GM18861 (cell line): ENCODE measurements around the gene UXT.
"Not testable (repeated sequence)": the region's sequence is repeated elsewhere in the genome, so short reads cannot be mapped to it uniquely, and the experiment has no call there.

ENCODE experiments used
- ATAC-seq: cut with Tn5 transposase; IDR thresholded peaks from one replicate; pipeline ENCODE4 v1.9.1; 2021; ENCODE audit not compliant: unreplicated experiment

The UXT gene

DNA sequence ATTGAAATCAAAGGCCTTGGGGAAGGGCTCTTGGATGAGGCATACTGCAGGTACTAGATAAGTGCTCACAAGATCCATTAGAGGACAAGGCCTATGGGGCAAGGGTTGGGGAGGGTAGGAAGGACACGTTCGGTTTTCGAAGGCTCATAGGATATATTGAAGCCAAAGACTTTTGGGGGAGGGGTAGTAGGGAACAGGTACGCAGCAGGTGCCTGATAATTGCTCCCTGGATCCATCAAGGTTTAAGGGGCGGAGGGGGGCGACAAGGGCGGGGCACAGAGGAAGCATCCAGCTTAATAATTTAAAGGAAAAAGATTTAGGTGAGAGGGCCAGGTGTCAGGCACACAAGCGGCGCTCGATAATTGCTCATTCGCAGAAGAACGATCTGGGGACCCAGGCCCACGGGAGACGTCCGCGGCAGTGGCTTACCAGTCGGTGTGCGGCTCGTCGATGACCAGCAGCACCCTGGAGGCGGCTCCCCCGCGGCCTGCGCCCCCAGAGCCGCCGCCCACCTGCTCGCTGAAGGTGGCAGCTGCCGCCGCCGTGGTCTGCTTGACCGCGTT, 40.0 kb downstream of the UXT start:
- no peak for ATAC-seq

DNA sequence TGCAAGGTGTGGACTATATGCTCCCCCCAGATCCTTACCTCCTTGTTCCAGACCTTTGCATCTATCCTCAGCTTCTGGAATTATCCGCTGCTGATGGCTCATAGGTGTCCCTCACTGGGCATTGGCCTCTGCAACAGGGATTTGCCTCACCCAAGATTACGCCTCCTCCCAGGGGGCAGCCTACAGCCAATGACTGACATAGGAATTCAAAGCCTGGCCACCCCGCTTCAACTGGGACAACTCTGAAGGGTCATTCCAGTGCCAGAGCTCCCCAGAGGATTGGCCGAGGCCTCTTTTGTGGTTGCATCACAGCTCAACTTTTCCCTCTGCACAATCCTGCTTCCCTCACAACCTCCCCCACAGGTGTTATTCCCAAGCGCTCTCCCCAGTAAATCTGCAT, 44.4 kb downstream of the UXT start:
- ATAC-seq = no peak

DNA sequence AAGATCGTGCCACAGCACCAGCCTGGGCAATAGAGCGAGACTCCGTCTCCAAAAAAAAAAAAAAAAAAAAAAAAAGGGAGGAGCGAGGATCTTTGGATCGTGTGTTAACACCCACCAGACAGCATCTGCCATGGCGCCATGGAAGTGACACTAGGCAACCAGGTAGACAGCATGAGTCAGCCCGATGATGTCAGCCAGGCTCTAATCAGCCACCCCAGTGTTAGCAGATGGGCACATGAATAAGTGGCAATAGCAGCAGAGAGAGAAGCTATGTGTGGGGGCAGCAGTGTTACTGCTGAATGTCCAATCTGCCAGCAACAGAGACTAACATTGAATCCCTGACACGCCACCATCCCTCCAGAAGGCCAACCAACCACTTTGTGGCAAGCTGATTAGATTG, 45.9 kb downstream of the UXT start:
- ATAC-seq = no peak

DNA sequence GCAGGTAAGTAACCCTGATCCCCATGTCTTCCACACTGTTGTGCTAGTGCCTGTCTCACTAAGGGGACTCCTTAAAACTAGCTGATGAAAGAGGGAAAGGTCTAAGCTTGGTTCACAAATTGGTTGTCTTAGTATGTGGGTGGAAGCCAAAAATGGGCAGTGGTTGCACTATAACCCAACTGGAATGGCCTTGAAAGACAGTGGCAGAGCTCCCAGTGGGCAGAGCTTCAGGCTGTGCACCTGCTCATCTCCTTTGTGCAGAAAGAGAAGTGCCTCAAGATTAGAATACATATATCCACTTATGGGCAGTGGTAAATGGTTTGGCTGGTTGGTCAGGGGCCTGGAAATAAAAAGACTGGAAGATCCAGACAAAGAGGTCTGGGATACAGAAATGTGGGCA, 46.6 kb downstream of the UXT start:
- no peak for ATAC-seq

DNA sequence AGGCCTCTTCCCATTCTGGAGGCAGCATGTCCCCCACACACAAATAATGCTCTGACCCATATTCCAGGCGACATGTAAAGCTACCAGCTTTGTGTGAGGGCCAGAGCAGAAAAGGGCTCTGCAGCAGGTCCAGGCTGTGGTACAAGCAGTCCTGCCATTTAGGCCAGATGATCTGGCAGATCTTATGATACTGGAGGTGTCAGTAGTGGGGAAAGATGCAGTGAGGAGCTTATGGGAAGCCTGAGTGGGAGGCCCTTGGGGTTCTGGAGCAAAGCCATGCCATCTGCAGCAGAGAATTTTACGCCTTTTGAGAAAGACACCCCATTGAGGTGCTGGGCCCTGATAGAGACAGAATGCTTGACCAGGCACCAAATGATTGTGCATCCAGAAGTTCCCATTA, 47.1 kb downstream of the UXT start:
- no peak for ATAC-seq

DNA sequence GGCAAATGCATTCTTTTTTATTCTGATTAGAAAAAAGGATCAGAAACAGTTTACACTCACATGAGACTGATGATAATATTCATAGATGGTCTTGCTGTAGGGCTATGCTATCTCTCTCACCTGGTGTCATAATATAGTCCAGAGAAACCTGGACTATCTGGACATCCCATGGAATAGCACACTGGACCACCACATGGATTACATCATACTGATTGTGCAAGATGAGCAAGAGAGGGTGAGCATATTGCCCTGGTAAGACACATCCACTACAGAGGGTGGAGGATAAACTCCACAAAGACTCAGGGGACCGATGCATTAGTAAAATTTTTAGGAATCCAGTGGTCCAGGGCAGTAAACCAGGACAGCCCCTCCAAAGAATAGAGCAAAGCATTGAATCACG, 47.5 kb downstream of the UXT start:
- ATAC-seq = no peak

DNA sequence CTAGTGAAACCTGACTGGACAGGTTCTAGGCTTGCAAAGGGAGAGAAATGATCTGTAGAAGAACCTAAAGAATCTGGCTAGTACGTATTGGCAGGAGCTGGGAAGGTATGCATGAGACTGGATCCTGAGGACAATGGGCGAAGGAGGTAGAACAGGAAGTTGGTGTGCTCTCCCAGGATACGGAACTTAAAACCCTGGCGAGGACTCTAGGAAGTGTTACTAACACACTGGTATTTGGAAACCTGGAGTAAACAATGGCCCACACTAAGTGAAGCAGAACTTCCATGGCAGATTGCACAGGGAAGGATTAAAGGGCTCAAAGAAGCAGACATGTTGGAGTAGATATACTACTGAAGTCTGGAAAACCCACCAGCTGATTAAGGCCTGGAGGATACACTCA, 48.5 kb downstream of the UXT start:
- no peak for ATAC-seq

DNA sequence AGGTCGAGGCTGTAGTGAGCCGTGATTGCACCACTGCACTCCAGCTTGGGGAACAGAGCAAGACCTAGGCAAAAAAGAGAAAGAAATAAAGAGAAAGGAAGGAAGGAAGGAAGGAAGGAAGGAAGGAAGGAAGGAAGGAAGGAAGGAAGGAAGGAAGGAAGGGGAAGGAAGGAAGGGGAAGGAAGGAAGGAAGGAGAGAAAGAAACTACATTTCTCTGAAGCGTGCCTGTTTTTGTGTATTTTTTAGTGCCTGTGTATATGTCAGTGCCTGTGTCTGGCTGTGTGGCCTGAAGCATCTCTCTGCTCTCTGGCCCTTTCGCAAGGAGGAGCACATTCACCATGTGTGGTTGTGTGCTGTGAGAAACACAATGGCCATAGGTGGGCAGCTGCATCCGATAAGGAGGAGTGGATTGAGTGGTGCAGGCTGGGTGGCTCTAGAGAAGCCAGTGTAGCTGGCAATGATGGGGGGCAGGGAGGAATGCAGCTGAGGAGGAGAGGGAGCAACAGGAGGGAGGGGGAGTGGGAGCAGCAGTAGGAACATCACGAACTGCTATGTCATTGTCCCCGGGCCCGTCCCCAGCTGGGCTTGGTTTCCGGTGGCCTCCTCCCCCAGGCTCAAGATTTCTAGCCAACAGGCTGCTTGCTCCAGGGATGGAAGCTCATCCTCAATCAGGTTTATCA, 50.7 kb downstream of the UXT start:
- no peak for ATAC-seq

DNA sequence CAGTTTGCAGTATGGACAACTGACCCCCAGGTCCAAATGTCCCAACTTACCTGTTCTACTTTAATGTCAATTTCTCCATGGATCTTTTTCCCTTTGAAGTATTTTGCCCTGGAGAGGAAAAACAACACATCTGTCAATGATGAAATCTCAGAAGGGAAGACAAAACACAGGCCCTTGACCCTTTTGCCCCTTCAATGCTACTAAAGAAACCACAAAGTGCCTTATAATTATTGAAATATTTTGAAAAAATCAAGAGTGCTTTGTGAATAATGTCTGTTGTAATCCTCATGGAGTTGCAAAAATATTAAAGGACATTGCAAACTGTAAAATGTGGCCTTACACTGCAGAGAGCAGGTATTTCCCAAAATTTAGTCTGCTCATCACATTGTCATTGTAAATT, 51.9 kb downstream of the UXT start:
- ATAC-seq = no peak

DNA sequence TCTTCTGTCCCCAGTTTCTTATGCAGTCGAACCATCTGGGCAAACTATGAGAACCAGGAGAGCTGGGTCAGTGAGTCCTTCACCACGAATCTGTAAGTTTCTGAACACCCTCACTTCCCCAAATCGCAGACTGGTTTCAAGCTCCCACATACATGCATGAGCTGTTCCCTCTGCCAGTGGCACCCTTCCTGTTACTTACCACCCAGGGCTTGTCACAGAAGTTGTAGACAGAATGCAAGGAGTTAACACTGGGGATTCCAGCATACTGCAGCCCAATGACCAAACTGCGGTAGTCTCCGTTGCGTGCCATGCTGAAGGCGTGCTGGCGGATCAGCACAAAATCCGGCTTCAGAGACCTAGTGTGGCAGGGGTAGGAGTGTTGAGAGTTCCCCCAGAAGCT, 54.0 kb downstream of the UXT start:
- ATAC-seq = no peak

DNA sequence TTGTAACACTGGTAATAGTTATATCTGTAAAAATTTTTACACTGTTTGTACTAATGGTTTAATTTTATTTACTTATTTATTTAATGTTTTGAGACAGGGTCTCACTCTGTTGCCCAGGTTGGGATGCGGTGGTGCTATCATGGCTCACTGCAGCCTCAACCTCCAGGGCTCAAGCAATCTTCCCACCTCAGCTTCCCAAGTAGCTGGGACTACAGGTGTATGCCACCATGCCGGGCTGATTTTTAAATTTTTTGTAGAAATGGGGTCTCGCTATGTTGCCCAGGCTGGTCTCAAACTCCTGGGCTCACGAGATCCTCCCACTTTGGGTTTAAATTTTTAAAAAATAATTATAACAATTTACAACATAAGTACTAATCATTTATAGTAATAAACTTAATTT, 55.9 kb downstream of the UXT start:
- not testable (repeated sequence) for ATAC-seq
